Activated T-cell treated with anti-CD3 and anti-CD28 coated beads for 4 hours (primary cell): ENCODE results near the gene PAQR7.
"Not testable (repeated sequence)": the region's sequence is repeated elsewhere in the genome, so short reads cannot be mapped to it uniquely, and the experiment has no call there.

ENCODE experiments used
- DNase-seq: peaks from one replicate; pipeline ENCODE4 v3.0.0-alpha.2; 2020

The PAQR7 gene

GRCh38 chr1:25843483-25843882 lies 32.0 kb downstream of the PAQR7 start:
- DNase-seq = no peak

GRCh38 chr1:25839808-25840207 lies 35.7 kb downstream of the PAQR7 start:
- DNase-seq = not testable (repeated sequence)

GRCh38 chr1:25837262-25837875 lies 38.1 kb downstream of the PAQR7 start:
- DNase-seq = no peak

GRCh38 chr1:25836695-25837094 lies 38.8 kb downstream of the PAQR7 start:
- no peak for DNase-seq

- no peak for DNase-seq
Measured at GRCh38 chr1:25834894-25835293, 40.6 kb downstream of the PAQR7 start.

- DNase-seq = no peak
Measured at GRCh38 chr1:25833158-25833557, 42.4 kb downstream of the PAQR7 start.

- no peak for DNase-seq
Measured at GRCh38 chr1:25832336-25833037, 43.0 kb downstream of the PAQR7 start.

- no peak for DNase-seq
Measured at GRCh38 chr1:25831569-25832196, 43.8 kb downstream of the PAQR7 start.

GRCh38 chr1:25829046-25829445 lies 46.5 kb downstream of the PAQR7 start:
- no peak for DNase-seq

- DNase-seq = no peak
Measured at GRCh38 chr1:25828491-25828890, 47.0 kb downstream of the PAQR7 start.

GRCh38 chr1:25826571-25826970 lies 48.9 kb downstream of the PAQR7 start:
- no peak for DNase-seq

- no peak for DNase-seq
Measured at GRCh38 chr1:25825605-25826004, 49.9 kb downstream of the PAQR7 start.

- no peak for DNase-seq
Measured at GRCh38 chr1:25821630-25822091, 53.8 kb downstream of the PAQR7 start.

GRCh38 chr1:25821112-25821476 lies 54.4 kb downstream of the PAQR7 start:
- DNase-seq = no peak

- peak; percentile 55 for DNase-seq
Measured at GRCh38 chr1:25820247-25821111, 55.0 kb downstream of the PAQR7 start.

- DNase-seq = peak; percentile 92
Measured at GRCh38 chr1:25819491-25820246, 55.8 kb downstream of the PAQR7 start, which contains the start of gene MTFR1L. MTFR1L (plus strand) TSS chr1:25819954; CDS start chr1:25823105, 3,151 bp downstream.

- DNase-seq = no peak
Measured at GRCh38 chr1:25818569-25818968, 56.9 kb downstream of the PAQR7 start.

- no peak for DNase-seq
Measured at GRCh38 chr1:25817840-25818501, 57.5 kb downstream of the PAQR7 start.

- DNase-seq = no peak
Measured at GRCh38 chr1:25816112-25816718, 59.3 kb downstream of the PAQR7 start.

- no peak for DNase-seq
Measured at GRCh38 chr1:25815208-25816111, 60.0 kb downstream of the PAQR7 start.
